DND-41 (cell line): ENCODE measurements around the gene PROCR.

ENCODE experiments used
- ATAC-seq: fragments of 200-7000 bp; cut with Tn5 transposase; 3 replicates; pipeline ENCODE4 v1.9.1; 2021; ENCODE audit warnings: low read depth; ENCODE audit not compliant: insufficient read depth
- DNase-seq: peaks from one replicate; pipeline ENCODE4 v3.0.0-alpha.2; 2020
- H2AFZ ChIP-seq: 2 replicates; pipeline ENCODE4 v1.6.0; 2012; ENCODE audit warnings: low read depth, low read length
- H3K27ac ChIP-seq: 2 replicates; pipeline ENCODE4 v1.5.1; 2012; ENCODE audit warnings: low read length, inconsistent platforms
- H3K27me3 ChIP-seq: fragments of 200-600 bp; sonication (generic); 2 replicates; pipeline ENCODE4 v1.6.0; 2012; ENCODE audit warnings: low read length, mild to moderate bottlenecking, inconsistent platforms; ENCODE audit not compliant: insufficient read depth, poor library complexity
- H3K36me3 ChIP-seq: 2 replicates; pipeline ENCODE4 v1.5.1; 2012; ENCODE audit warnings: low read length, inconsistent platforms; ENCODE audit not compliant: insufficient read depth
- H3K4me1 ChIP-seq: 2 replicates; pipeline ENCODE4 v1.5.1; 2012; ENCODE audit warnings: mild to moderate bottlenecking, low read length; ENCODE audit not compliant: insufficient read depth
- H3K4me2 ChIP-seq: 2 replicates; pipeline ENCODE4 v1.6.0; 2012; ENCODE audit warnings: mild to moderate bottlenecking, moderate library complexity, low read length, inconsistent platforms; ENCODE audit not compliant: insufficient read depth
- H3K4me3 ChIP-seq, 2 experiments: fragments of 200-600 bp in 1 of 2; shearing (Covaris generic) in 1 of 2; 2 replicates each; pipeline ENCODE4 v1.5.1; 2012 to 2016; ENCODE audit warnings: inconsistent platforms in 2 of 2, low read length in 2 of 2, mild to moderate bottlenecking in 2 of 2, low read depth in 1 of 2, moderate library complexity in 1 of 2
- H3K79me2 ChIP-seq: 2 replicates; pipeline ENCODE4 v1.6.0; 2012; ENCODE audit warnings: low read length, inconsistent platforms; ENCODE audit not compliant: insufficient read depth
- H3K9ac ChIP-seq: 2 replicates; pipeline ENCODE4 v1.6.0; 2012; ENCODE audit warnings: low read depth, mild to moderate bottlenecking, inconsistent platforms, low read length, moderate library complexity
- H3K9me3 ChIP-seq: 2 replicates; pipeline ENCODE4 v1.5.1; 2012; ENCODE audit warnings: low read length, moderate library complexity, mild to moderate bottlenecking, inconsistent platforms; ENCODE audit not compliant: insufficient read depth, severe bottlenecking
- H4K20me1 ChIP-seq: 2 replicates; pipeline ENCODE4 v1.6.0; 2012; ENCODE audit warnings: low read length; ENCODE audit not compliant: insufficient read depth
- EZH2 ChIP-seq: IDR thresholded peaks from 3 replicates; pipeline ENCODE4 v1.6.1; 2012; ENCODE audit warnings: borderline replicate concordance, low read depth, mild to moderate bottlenecking, moderate library complexity, low read length, inconsistent platforms; ENCODE audit not compliant: severe bottlenecking
- TF ChIP-seq, protein P1 (sequence below): IDR thresholded peaks from 2 replicates; pipeline ENCODE4 v1.5.1; 2012; ENCODE audit warnings: borderline replicate concordance, low read length, moderate library complexity, mild to moderate bottlenecking; ENCODE audit not compliant: poor library complexity, severe bottlenecking; ENCODE audit errors: extremely low read depth

PROCR gene

DNA sequence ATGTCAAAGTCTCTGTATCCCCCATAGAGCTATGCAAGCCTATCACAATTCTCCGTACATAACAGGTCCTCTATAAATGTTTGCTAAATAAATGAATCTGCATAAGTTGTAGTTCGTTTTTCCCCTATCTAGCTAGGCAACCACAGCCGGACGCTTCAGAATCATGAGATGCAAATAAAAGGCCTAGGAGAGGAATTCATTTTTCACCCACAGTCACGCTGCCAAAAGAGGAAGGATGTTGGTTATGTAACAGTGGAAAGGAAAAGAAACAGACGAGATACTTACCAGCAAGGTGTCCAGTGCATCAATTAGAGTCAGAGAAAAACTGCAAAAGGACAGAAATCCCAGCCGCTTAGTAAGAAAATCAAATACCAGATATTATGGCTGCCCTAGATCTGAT lies 27.2 kb upstream of the PROCR start:
- no peak for DNase-seq

DNA sequence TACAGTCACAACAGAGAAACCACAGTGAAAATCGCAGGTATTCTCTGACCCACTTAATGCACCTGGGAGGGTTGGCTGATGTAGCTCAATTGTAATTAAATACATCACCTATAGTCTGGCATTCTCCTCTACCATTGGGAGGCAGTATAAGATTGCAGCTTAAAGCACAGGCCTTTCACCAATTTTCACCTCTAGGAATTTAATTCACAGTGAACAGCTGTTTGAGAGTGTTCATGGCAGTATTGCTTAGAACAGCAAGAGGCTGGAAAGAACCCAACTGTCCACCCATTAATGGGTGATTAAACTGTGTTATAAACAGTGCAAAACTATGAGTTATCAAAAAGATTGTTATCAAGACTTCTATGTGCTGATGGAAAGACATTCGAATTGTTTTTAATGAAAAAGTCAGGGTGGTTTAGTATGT lies 26.7 kb upstream of the PROCR start:
- no peaks in the 10 kb centered on the region for H3K27me3 ChIP-seq
- no peak for DNase-seq
- H3K79me2 ChIP-seq: peaks cover 12% of the 10 kb centered on the region
- no peaks in the 10 kb centered on the region for H3K9me3 ChIP-seq
- H3K4me1 ChIP-seq: peaks cover 23% of the 10 kb centered on the region
- H4K20me1 ChIP-seq: no peaks in the 10 kb centered on the region
- no peak overlapping the region for H3K27ac ChIP-seq
- H3K4me2 ChIP-seq: no peak overlapping the region
- H2AFZ ChIP-seq: no peak overlapping the region
- ATAC-seq: no peak
- TF ChIP-seq, protein P1, sequence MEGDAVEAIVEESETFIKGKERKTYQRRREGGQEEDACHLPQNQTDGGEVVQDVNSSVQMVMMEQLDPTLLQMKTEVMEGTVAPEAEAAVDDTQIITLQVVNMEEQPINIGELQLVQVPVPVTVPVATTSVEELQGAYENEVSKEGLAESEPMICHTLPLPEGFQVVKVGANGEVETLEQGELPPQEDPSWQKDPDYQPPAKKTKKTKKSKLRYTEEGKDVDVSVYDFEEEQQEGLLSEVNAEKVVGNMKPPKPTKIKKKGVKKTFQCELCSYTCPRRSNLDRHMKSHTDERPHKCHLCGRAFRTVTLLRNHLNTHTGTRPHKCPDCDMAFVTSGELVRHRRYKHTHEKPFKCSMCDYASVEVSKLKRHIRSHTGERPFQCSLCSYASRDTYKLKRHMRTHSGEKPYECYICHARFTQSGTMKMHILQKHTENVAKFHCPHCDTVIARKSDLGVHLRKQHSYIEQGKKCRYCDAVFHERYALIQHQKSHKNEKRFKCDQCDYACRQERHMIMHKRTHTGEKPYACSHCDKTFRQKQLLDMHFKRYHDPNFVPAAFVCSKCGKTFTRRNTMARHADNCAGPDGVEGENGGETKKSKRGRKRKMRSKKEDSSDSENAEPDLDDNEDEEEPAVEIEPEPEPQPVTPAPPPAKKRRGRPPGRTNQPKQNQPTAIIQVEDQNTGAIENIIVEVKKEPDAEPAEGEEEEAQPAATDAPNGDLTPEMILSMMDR: peak; percentile 64
- no peak for TF ChIP-seq EZH2
- H3K4me3 ChIP-seq: no peak overlapping the region
- H3K9ac ChIP-seq: no peak overlapping the region; the same call in 1 of the 2 replicates
- peaks cover 45% of the 10 kb centered on the region for H3K36me3 ChIP-seq

More for the DNA sequence above, 27.2 kb upstream of the PROCR start:
- Histone ChIP-seq H3K79me2 (peaks cover 12% of the 10 kb centered on the region), H3K36me3 (peaks cover 49% of the 10 kb centered on the region), H3K4me2 (no peak overlapping the region), H4K20me1 (no peaks in the 10 kb centered on the region), H3K4me1 (peaks cover 23% of the 10 kb centered on the region), H3K27me3 (no peaks in the 10 kb centered on the region), H2AFZ (no peak overlapping the region), H3K9me3 (no peaks in the 10 kb centered on the region), H3K27ac (no peak overlapping the region), H3K9ac (no peak overlapping the region), H3K4me3 (no peak overlapping the region)
- ATAC-seq: no peak
- TF ChIP-seq, protein P1: no peak
- no peak for TF ChIP-seq EZH2

DNA sequence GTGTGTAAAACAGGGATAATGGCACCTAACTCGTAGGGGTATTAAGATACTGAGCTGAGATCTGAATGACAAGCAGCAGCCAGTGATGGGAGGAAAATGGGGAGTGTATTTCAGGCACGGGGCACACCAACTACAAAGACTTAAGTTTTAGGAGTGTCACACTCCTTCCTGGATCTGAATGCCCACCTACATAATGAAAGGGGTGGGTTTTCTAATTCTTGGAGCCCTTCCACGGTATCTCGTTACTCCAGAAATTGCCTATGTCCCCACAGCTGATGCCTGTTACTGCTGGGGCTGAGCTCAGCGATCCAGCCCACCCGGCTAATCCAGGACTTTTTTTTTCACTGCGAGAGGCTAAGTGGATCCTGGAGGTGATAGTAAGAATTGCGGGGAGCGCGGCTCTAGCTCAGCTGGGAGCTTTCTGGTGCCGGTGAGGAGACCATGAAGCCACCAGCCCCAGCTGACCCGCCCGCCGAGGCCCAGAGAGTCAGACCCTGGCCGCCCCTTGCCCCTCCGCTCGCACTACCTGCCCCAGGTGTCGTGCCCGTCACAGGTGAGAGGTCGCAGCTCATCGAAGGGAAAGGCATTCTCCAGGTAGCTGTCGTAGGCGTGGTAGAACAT lies 25.5 kb upstream of the PROCR start:
- ATAC-seq: no peak
- peak overlapping the region; percentile 70 for H3K9ac ChIP-seq
- TF ChIP-seq, protein P1: peak; percentile 10
- TF ChIP-seq EZH2: no peak
- peaks cover 23% of the 10 kb centered on the region for H3K4me1 ChIP-seq
- H3K4me2 ChIP-seq: peak overlapping the region; percentile 96
- peak overlapping the region; percentile 81 for H3K27ac ChIP-seq
- H4K20me1 ChIP-seq: no peaks in the 10 kb centered on the region
- peaks cover 12% of the 10 kb centered on the region for H3K79me2 ChIP-seq
- peak; percentile 13 for DNase-seq
- H3K4me3 ChIP-seq: peak overlapping the region; percentile 46 to 73
- H3K27me3 ChIP-seq: no peaks in the 10 kb centered on the region
- no peaks in the 10 kb centered on the region for H3K9me3 ChIP-seq
- peak overlapping the region; percentile 92 for H2AFZ ChIP-seq
- peaks cover 32% of the 10 kb centered on the region for H3K36me3 ChIP-seq
